ENCODE data around the gene CADPS2.
A peak's percentile ranks its signal among the peaks of the same experiment; 100 is the strongest.

The CADPS2 gene

DNA sequence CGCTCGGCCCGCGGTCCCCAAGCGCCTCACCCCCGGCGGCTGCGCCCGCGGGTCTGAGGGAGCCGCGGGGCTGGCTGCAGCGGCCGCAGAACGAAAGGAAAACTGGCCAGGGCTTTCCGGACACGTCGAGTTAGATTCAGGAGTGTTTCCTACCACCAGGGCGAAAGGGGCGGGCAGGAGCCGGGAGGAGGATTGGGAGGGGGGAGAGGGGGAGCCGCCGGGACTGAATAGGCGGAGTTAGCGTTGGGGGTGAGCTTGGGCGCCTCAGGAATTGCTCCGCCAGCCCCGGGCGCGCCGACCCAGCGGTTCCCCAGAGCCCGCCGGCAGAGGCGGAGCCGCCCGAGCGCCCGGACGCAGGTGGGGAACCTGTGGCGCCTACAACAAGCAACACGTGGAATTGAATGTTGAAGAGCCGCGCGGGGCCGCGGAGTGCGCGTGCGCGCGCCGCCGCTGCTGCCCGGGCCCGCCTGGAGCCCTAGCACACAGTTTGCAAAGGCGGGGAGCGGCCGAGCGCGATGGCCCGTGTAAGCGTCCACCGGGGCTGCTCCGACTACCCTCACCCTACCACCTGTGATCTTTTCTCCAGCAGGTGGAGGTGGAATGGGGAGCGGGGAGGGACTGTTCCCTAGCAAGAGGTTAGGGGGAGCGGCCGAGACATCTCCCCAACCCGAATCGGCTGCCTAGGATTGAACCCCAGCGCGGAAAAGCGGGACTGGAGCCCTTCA, at the start of gene CADPS2:
Gene CADPS2, minus strand, starts transcription at position 104 of the 725 bp plus-strand sequence. CDS start 123 bp downstream, outside the sequence.
- DNase-seq (ENCODE audit: extremely low read depth, low read depth) = no peak
- TF ChIP-seq, protein P1, sequence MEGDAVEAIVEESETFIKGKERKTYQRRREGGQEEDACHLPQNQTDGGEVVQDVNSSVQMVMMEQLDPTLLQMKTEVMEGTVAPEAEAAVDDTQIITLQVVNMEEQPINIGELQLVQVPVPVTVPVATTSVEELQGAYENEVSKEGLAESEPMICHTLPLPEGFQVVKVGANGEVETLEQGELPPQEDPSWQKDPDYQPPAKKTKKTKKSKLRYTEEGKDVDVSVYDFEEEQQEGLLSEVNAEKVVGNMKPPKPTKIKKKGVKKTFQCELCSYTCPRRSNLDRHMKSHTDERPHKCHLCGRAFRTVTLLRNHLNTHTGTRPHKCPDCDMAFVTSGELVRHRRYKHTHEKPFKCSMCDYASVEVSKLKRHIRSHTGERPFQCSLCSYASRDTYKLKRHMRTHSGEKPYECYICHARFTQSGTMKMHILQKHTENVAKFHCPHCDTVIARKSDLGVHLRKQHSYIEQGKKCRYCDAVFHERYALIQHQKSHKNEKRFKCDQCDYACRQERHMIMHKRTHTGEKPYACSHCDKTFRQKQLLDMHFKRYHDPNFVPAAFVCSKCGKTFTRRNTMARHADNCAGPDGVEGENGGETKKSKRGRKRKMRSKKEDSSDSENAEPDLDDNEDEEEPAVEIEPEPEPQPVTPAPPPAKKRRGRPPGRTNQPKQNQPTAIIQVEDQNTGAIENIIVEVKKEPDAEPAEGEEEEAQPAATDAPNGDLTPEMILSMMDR (IDR thresholded peaks at IDR 0.05; ENCODE audit: low read depth, low read length, missing control alignments) = no peak
- H3K4me3 ChIP-seq (replicated peaks; ENCODE audit: low read depth, low read length) = peak within 1 kb of the TSS; percentile 38

DNA sequence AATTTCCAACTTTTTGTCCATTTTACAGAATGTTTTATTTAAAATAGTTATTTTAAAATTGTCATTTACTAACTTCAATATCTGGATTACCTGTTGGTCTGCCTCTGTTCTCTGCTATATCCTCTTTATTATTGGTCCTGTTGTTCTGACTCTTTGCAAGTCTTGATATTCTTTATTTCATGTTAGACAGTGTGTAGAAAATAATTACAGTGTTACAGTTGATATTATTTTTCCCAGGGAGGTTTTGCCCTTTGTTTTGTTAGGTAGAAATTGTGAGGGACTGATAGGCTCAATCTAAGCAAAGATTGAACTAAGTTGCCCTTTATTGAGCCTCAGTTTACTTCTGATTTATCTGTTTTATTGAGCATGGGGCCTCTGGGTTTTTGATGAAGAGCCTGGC, 49.4 kb upstream of the CADPS2 start:
- TF ChIP-seq, protein P1 (IDR thresholded peaks at IDR 0.05; ENCODE audit: low read depth, low read length, missing control alignments) = no peak
- H3K4me3 ChIP-seq (replicated peaks; ENCODE audit: low read depth, low read length) = no peak overlapping the region
- DNase-seq (ENCODE audit: extremely low read depth, low read depth) = no peak

DNA sequence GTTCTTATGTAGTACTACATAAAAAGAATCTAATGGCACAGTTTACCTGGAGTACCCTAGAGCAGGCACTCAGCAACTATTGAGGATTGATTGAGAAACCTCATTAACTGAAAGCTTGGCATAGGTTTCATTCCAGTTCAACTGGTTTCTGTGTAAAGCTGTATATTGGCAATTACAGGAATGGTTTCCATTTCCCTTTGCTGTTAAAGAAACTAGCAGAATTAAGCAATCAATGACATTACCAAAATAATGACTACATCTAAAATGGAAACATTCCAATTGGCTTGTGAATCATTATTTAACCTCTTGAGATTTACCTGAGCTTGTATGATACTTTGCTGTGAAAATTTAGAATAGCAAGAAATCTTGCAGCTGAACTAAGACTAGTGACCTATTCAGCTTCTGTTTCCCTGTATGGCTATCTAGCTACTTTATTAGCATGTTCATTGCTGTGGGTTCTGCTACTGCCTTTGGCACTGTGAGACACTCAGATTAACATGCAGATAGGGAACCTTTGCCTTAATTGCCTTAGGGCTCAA, 33.5 kb upstream of the CADPS2 start:
- DNase-seq (ENCODE audit: extremely low read depth, low read depth) = no peak
- TF ChIP-seq, protein P1 (IDR thresholded peaks at IDR 0.05; ENCODE audit: low read depth, low read length, missing control alignments) = no peak
- no peak overlapping the region for H3K4me3 ChIP-seq (replicated peaks; ENCODE audit: low read depth, low read length)

DNA sequence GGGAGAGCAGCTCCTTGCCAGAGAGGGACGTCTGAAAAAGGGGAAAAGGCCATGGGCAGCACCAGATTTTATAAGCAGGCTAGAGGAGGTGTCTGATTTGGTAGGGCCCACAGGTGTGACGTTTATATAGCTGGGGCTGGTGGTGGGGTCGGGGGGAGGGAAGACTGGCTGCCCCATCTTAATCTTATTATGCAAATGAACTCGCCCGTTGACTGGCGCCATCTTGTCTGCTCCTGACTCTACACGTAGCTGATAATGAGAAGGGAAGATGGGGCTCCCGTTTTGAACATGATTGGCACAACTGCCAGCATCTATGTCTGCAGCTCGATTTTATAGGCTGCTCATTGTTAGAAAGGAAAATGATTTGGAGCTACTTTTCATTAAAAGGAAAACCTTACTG, 28.6 kb upstream of the CADPS2 start:
- TF ChIP-seq, protein P1 (IDR thresholded peaks at IDR 0.05; ENCODE audit: low read depth, low read length, missing control alignments) = no peak
- H3K4me3 ChIP-seq (replicated peaks; ENCODE audit: low read depth, low read length) = no peak overlapping the region
- DNase-seq (ENCODE audit: extremely low read depth, low read depth) = no peak

DNA sequence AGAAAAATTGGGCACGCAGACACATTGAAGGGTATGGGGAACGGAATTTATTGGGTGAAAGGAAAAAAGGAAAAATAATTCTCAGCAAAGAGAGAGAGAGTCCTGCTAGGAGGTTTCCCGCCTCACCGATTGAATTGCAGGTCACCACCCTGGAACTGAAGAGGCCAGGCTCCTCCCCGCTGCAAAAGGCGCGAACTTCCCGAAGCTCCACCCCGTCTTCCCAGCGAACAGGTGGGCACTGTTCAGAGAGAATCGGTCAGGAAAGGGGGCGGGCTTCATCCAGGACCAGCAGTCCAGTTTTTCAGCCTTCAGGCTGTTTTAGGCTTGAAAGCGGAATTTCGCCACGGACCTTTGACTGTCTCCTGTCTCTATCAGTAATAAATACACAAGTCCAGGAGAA, 27.3 kb upstream of the CADPS2 start:
- no peak overlapping the region for H3K4me3 ChIP-seq (replicated peaks; ENCODE audit: low read depth, low read length)
- DNase-seq (ENCODE audit: extremely low read depth, low read depth) = no peak
- TF ChIP-seq, protein P1 (IDR thresholded peaks at IDR 0.05; ENCODE audit: low read depth, low read length, missing control alignments) = no peak

DNA sequence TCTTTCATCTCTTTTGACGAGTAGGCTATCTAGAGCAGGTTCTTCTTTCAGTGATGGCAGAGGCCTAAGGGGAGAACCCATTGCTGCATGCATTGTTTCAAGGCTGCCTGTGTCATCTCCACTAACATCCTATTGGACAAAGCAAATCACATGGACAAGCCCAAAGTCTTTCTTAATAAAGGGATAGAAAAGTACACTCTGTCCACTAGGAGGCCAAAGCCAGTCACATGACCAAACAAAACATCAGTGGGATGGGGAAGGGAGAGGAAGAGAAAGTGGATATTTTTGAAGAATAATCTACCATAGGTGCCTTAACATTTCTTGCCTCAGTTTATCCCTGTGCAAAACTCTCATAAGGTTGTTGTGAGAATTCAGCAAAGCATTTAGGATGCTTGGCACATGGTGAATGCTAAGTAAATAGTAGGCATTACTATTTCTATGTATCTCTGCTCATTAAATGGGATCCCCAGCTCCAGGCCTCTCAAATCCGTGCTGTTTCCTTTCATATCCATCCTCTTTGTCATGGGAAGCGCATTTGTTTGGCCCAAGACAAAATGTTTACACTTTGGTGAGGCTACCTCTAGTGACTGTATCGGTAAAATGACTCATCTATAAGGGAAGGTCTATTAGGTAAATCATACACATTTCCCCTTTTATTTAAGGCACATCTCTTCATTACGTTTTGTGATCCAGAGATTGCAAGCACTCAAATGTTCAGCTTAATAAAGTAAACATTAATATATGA, 16.7 kb upstream of the CADPS2 start:
- DNase-seq (ENCODE audit: extremely low read depth, low read depth) = no peak
- TF ChIP-seq, protein P1 (IDR thresholded peaks at IDR 0.05; ENCODE audit: low read depth, low read length, missing control alignments) = no peak
- H3K4me3 ChIP-seq (replicated peaks; ENCODE audit: low read depth, low read length) = no peak overlapping the region
